ENCODE measurements around the gene SEMA3D.

GRCh38 chr7:85031475-85031874, 155.4 kb downstream of the SEMA3D start:
- TF ChIP-seq CTCF (conservative IDR thresholded peaks at IDR 0.05), result no peak
- TF ChIP-seq EZH2 (IDR thresholded peaks at IDR 0.05; ENCODE audit: low read depth), result no peak
